Smooth muscle cell (in vitro differentiated cells): ENCODE results near the gene TEX13D. TPM values are rescaled to one million over a fixed set of nuclear protein-coding genes. Genes with fewer than 3 reads are reported as not detected.

Source experiments
- DNase-seq: peaks from one replicate; lab custom pipeline; 2025; ENCODE audit not compliant: unreplicated experiment; lab: John Stamatoyannopoulos, UW
- H2AFZ ChIP-seq: fragments of 200-600 bp; sonication (generic); 2 replicates; pipeline ENCODE4 v1.6.0; 2016; ENCODE audit warnings: antibody characterized with exemption, low read depth, mild to moderate bottlenecking
- H3F3A ChIP-seq: fragments of 200-600 bp; sonication (generic); 2 replicates; pipeline ENCODE4 v1.6.0; 2017; ENCODE audit warnings: antibody characterized with exemption, low read depth
- H3K27ac ChIP-seq: fragments of 200-600 bp; sonication (generic); 2 replicates; pipeline ENCODE4 v1.5.1; 2016; ENCODE audit warnings: low read depth, mild to moderate bottlenecking
- H3K27me3 ChIP-seq: fragments of 200-600 bp; sonication (generic); 2 replicates; pipeline ENCODE4 v1.6.1; 2016; ENCODE audit warnings: low read depth, mild to moderate bottlenecking
- H3K36me3 ChIP-seq: fragments of 200-600 bp; sonication (generic); 2 replicates; pipeline ENCODE4 v1.5.1; 2016; ENCODE audit warnings: low read depth
- H3K4me1 ChIP-seq: fragments of 200-600 bp; sonication (generic); 2 replicates; pipeline ENCODE4 v1.5.1; 2016; ENCODE audit warnings: low read depth
- H3K4me2 ChIP-seq: fragments of 200-600 bp; sonication (generic); 2 replicates; pipeline ENCODE4 v1.6.0; 2016; ENCODE audit warnings: mild to moderate bottlenecking
- H3K4me3 ChIP-seq: fragments of 200-600 bp; sonication (generic); 2 replicates; pipeline ENCODE4 v1.5.1; 2016; ENCODE audit warnings: mild to moderate bottlenecking
- H3K79me2 ChIP-seq: fragments of 200-600 bp; sonication (generic); 2 replicates; pipeline ENCODE4 v1.6.0; 2016; ENCODE audit warnings: low read depth, mild to moderate bottlenecking
- H3K9ac ChIP-seq: fragments of 200-600 bp; sonication (generic); 2 replicates; pipeline ENCODE4 v1.6.0; 2016; ENCODE audit warnings: low read depth
- H3K9me3 ChIP-seq: fragments of 200-600 bp; sonication (generic); replicated peaks from 2 replicates; pipeline ENCODE4 v1.5.1; 2016; ENCODE audit warnings: low read depth
- H4K20me1 ChIP-seq: fragments of 200-600 bp; sonication (generic); 2 replicates; pipeline ENCODE4 v1.6.0; 2016; ENCODE audit warnings: low read depth
- WGBS: methylation state at CpG from one replicate; pipeline ENCODE4 v1.1.7; 2016; ENCODE audit warnings: low lambda C conversion rate; 5-methylcytosine and 5-hydroxymethylcytosine counted together
- polyA plus RNA-seq: library from polyadenylated mRNA; unstranded; fragments of >200 nt; fragmentation: Nextera tagmentation; extraction: Ambion mirVana; gene quantifications from 2 replicates; pipeline ENCODE4 v1.2.1, GENCODE V29; 2016
- small RNA-seq: library from RNA; depleted of rRNA; stranded (forward); fragments of <200 nt; gene quantifications from one replicate; pipeline ENCODE3, GENCODE V24; 2014
- total RNA-seq: library from RNA; depleted of rRNA; stranded (reverse); fragments of >200 nt; gene quantifications from 2 replicates; pipeline ENCODE4 v1.2.3, GENCODE V29; 2014
- TF ChIP-seq, protein P1 (sequence below): fragments of 200-600 bp; sonication (generic); IDR thresholded peaks from 2 replicates; pipeline ENCODE4 v1.5.1; 2017; ENCODE audit warnings: borderline replicate concordance, mild to moderate bottlenecking, antibody characterized with exemption; ENCODE audit not compliant: insufficient read depth, poor library complexity, severe bottlenecking

Gene TEX13D
- total and polyA plus RNA-seq, 2 experiments from 2014 or later = 0.04 TPM; not detected in 1

DNA sequence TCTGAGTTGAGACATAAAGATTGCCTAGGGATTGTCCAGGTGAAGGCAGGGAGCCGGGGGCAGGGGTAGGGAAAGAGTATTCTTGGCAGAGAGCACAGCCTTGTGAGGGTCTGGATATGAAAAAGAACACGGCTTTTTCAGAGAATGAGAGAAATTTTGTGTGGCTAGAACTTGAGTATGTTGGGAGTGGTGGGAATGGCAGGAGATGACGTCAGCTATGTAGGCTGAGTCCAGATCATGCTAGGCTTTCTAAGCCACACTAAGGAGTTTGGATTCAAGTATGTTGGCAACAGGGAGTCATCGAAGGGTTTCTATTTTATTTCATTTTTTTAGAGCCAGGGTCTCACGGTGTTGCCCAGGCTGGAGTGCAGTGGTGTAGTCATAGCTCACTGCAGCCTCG lies 53.9 kb downstream of the TEX13D start:
- no peak overlapping the region for H3K27ac ChIP-seq
- TF ChIP-seq, protein P1, sequence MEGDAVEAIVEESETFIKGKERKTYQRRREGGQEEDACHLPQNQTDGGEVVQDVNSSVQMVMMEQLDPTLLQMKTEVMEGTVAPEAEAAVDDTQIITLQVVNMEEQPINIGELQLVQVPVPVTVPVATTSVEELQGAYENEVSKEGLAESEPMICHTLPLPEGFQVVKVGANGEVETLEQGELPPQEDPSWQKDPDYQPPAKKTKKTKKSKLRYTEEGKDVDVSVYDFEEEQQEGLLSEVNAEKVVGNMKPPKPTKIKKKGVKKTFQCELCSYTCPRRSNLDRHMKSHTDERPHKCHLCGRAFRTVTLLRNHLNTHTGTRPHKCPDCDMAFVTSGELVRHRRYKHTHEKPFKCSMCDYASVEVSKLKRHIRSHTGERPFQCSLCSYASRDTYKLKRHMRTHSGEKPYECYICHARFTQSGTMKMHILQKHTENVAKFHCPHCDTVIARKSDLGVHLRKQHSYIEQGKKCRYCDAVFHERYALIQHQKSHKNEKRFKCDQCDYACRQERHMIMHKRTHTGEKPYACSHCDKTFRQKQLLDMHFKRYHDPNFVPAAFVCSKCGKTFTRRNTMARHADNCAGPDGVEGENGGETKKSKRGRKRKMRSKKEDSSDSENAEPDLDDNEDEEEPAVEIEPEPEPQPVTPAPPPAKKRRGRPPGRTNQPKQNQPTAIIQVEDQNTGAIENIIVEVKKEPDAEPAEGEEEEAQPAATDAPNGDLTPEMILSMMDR = no peak
- WGBS = 66% methylated on average over 6 of the region's 6 CpGs

More for the DNA sequence above, 53.9 kb downstream of the TEX13D start:
- Histone ChIP-seq H3K36me3 (no peaks in the 10 kb centered on the region), H3K4me3 (no peak overlapping the region), H3K9me3 (no peaks in the 10 kb centered on the region), H3K9ac (no peak overlapping the region), H3F3A (no peaks in the 10 kb centered on the region), H4K20me1 (no peaks in the 10 kb centered on the region), H3K4me2 (no peak overlapping the region), H3K27me3 (no peaks in the 10 kb centered on the region), H3K79me2 (no peaks in the 10 kb centered on the region), H2AFZ (no peak overlapping the region), H3K4me1 (no peaks in the 10 kb centered on the region)
- no peak for DNase-seq

Small RNAs within 50 kb of the gene (small RNA-seq; reads per million reads assigned to genes)
- gene AL022718.1 = 0.13 reads per million

Other genes with a start within 250 kb of the TEX13D start
- gene SH2D1A, start 13.9 kb downstream of the TEX13D start, total RNA-seq = not detected in 2 replicates
- gene SH2D1A, start 13.9 kb downstream of the TEX13D start, polyA plus RNA-seq = not detected in 2 replicates